ENCODE measurements around the gene GIMAP2. TPM values are rescaled to one million over a fixed set of nuclear protein-coding genes. Genes with fewer than 3 reads are reported as not detected.
"Not testable (repeated sequence)": the region's sequence is repeated elsewhere in the genome, so short reads cannot be mapped to it uniquely, and the experiment has no call there.

Gene GIMAP2
- total RNA-seq, 1 experiment from 2014 or later: 3.0 TPM

GRCh38 chr7:150676854-150677253 is 8.7 kb upstream of the GIMAP2 start:
- not testable (repeated sequence) for DNase-seq (ENCODE audit: low spot score)

GRCh38 chr7:150678601-150679000 is 6.9 kb upstream of the GIMAP2 start:
- not testable (repeated sequence) for DNase-seq (ENCODE audit: low spot score)

GRCh38 chr7:150680364-150680763 is 5.1 kb upstream of the GIMAP2 start:
- not testable (repeated sequence) for DNase-seq (ENCODE audit: low spot score)

- DNase-seq (ENCODE audit: low spot score): peak; percentile 1
Measured at GRCh38 chr7:150686030-150686631, 625 bp downstream of the GIMAP2 start.

GRCh38 chr7:150688630-150689029 is 3.1 kb downstream of the GIMAP2 start:
- DNase-seq (ENCODE audit: low spot score): no peak

- DNase-seq (ENCODE audit: low spot score): no peak
Measured at GRCh38 chr7:150695654-150696053, 10.1 kb downstream of the GIMAP2 start.

GRCh38 chr7:150703209-150703608 is 17.7 kb downstream of the GIMAP2 start:
- DNase-seq (ENCODE audit: low spot score): no peak

GRCh38 chr7:150715293-150715692 is 29.8 kb downstream of the GIMAP2 start:
- no peak for DNase-seq (ENCODE audit: low spot score)

GRCh38 chr7:150715738-150716137 is 30.2 kb downstream of the GIMAP2 start:
- DNase-seq (ENCODE audit: low spot score): no peak

GRCh38 chr7:150716368-150716767 is 30.9 kb downstream of the GIMAP2 start, which contains the start of gene GIMAP1:
Gene GIMAP1, plus strand, starts transcription at chr7:150716613. Its CDS starts 2,435 bp downstream, at chr7:150719048.
- no peak for DNase-seq (ENCODE audit: low spot score)

- DNase-seq (ENCODE audit: low spot score): no peak
Measured at GRCh38 chr7:150716939-150717338, 31.4 kb downstream of the GIMAP2 start.

- no peak for DNase-seq (ENCODE audit: low spot score)
Measured at GRCh38 chr7:150717814-150718420, 32.4 kb downstream of the GIMAP2 start.

- no peak for DNase-seq (ENCODE audit: low spot score)
Measured at GRCh38 chr7:150719436-150719835, 33.9 kb downstream of the GIMAP2 start.

GRCh38 chr7:150719960-150720891 is 34.7 kb downstream of the GIMAP2 start:
- DNase-seq (ENCODE audit: low spot score): no peak

- DNase-seq (ENCODE audit: low spot score): no peak
Measured at GRCh38 chr7:150721970-150722373, 36.5 kb downstream of the GIMAP2 start.

GRCh38 chr7:150722431-150722931 is 37.0 kb downstream of the GIMAP2 start:
- no peak for DNase-seq (ENCODE audit: low spot score)

GRCh38 chr7:150723467-150723866 is 38.0 kb downstream of the GIMAP2 start:
- DNase-seq (ENCODE audit: low spot score): no peak

- DNase-seq (ENCODE audit: low spot score): no peak
Measured at GRCh38 chr7:150727381-150727780, 41.9 kb downstream of the GIMAP2 start.

- no peak for DNase-seq (ENCODE audit: low spot score)
Measured at GRCh38 chr7:150728011-150728410, 42.5 kb downstream of the GIMAP2 start.

- no peak for DNase-seq (ENCODE audit: low spot score)
Measured at GRCh38 chr7:150728609-150729008, 43.1 kb downstream of the GIMAP2 start.

GRCh38 chr7:150731916-150732315 is 46.4 kb downstream of the GIMAP2 start:
- DNase-seq (ENCODE audit: low spot score): no peak

- DNase-seq (ENCODE audit: low spot score): no peak
Measured at GRCh38 chr7:150732786-150733481, 47.4 kb downstream of the GIMAP2 start.
